HEK293T (cell line): ENCODE results near the gene DOCK2.

Experiments
- BHLHE40 ChIP-seq: fragments of 450-650 bp; IDR thresholded peaks from 2 replicates; pipeline ENCODE4 v1.6.1; 2016; ENCODE audit warnings: mild to moderate bottlenecking, moderate library complexity, borderline replicate concordance
- ELF4 ChIP-seq: fragments of 450-650 bp; IDR thresholded peaks from 2 replicates; pipeline ENCODE4 v1.6.1; 2017; ENCODE audit warnings: antibody characterized with exemption
- HDGF ChIP-seq: fragments of 450-650 bp; IDR thresholded peaks from 2 replicates; pipeline ENCODE4 v1.6.1; 2017; ENCODE audit warnings: antibody characterized with exemption, borderline replicate concordance
- PKNOX1 ChIP-seq: fragments of 450-650 bp; IDR thresholded peaks from 2 replicates; pipeline ENCODE4 v1.6.1; 2016
- SP1 ChIP-seq: fragments of 450-650 bp; IDR thresholded peaks from 2 replicates; pipeline ENCODE4 v1.6.1; 2017
- SUZ12 ChIP-seq: fragments of 450-650 bp; IDR thresholded peaks from 2 replicates; pipeline ENCODE4 v1.6.1; 2016; ENCODE audit warnings: mild to moderate bottlenecking

- TF ChIP-seq SP1 (no peak), ELF4 (no peak), HDGF (no peak), SUZ12 (no peak), PKNOX1 (no peak), BHLHE40 (no peak)
These were observed 243.7 kb downstream of the DOCK2 start for GRCh38 chr5:169880785-169881184.
